HG03575 (cell line): ENCODE data around the gene PDCL3.

Experiments
- ATAC-seq: cut with Tn5 transposase; IDR thresholded peaks from one replicate; pipeline ENCODE4 v1.9.1; 2021; ENCODE audit not compliant: unreplicated experiment, insufficient number of reproducible peaks, low FRiP score; ENCODE audit errors: extremely low read depth

Gene PDCL3

DNA sequence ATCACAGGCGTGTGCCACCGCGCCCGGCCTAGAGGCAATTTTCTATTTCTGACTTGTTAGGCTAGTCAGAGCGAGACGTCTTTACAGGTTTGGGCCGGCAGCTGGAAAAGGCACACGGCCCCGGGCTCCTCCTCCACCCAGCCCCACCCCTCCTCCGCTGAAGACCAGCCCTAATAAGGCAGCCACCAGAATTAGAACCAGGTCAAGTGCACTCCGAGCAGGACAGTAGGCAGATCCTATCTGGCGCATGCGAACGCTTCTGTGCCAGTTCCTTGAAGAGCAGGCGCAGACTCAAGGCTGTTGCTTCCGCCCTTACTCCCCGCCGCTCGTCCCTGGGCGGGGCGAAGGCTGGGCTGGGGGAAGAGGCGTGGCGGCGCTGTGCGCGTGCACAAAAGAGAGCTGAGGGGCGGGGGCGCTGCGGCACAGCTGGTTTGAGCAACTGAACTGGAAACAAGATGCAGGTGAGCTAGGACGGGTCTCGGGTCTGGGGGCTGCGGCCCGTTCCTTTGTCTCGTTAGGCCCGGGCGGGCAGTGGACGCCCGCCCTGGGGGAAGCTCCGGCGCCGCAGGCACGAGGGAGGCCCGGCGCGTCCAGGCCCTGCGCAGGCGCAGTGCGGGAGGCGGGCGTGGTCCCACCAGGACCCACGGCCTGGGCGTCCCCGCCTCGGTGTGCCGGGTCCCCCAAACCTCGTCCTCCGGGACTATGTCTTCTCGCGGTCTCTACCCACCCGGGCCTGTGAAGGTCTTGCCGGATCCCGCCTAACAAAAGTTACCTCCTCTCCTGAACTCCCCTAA, at the start of gene PDCL3:
Gene PDCL3, plus strand, starts transcription at position 381 of the 794 bp plus-strand sequence. Its CDS starts 75 bp downstream, at position 456.
- ATAC-seq = peak; percentile 96

DNA sequence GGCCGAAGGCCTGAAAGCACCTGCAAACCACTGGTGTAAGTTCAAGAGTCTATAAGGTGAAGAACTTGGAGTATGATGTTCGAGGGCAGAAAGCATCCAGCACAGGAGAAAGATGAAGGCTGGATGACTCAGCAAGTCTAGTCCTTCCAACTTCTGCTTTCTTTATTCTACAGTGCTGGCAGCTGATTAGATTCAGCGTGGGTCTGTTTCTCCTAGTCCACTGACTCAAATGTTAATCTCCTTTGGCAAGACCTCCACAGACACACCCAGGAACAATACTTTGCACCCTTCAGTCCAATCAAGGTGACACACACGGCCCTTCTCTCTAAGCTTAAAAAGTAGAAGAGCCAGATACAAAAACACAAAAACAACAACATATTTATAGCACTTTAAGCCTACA, 49.1 kb upstream of the PDCL3 start:
- ATAC-seq = no peak

DNA sequence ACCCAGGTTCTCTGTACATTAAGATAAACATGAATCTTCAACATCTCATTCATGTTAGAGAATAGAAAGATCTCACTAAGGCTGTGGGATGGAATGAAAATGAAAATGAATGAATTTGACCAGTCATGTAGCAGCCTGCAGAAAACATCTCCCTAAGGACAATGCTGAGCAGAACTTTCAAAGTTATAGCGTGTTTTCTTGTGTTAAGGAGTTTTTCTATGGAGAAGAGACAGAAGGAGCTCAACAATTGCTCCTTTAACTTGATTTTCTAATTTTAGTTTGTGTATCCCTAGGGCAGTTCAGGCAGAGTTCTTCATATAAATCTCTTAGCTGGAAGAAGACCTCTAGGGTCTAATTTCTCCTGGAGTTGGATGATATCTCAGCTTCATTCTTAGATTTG, 45.2 kb upstream of the PDCL3 start:
- ATAC-seq = no peak

DNA sequence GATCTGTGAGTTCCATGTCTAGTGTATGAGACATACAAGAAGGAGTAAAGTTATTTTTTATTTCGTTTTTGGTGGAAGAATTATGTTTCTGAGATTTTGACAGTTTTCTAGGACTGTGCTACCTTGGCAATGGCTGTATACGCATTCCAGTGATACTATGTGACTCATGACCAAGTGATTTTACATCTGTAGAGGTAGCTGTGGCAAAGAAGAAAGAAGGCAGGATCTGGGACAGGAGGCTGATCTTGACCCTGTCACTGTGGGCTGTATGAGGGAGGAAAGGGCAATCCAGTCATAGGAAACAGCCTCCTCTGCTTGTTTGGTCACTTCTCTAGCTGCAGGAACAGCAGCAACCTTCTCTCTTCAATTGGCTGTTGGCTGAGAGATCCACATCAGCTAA, 44.0 kb upstream of the PDCL3 start:
- ATAC-seq = no peak

DNA sequence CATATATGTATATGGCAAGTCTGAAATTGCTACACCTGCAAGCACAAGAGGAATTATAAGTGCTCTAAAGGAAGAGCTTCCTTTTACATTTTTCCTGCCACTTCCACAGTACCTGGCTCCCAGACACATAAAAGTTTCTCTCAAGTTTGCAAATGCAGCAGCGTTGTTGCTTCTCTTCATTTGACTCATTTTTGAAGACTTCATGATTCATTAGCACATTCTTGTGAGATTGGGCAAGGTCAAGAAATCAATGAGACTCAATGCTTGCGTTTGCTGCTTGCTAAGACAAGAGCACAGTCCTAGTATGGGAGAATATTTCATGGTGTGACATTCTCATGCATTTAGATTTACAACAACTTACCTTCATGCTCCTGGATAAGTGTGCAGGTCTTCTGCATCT, 42.6 kb upstream of the PDCL3 start:
- no peak for ATAC-seq

DNA sequence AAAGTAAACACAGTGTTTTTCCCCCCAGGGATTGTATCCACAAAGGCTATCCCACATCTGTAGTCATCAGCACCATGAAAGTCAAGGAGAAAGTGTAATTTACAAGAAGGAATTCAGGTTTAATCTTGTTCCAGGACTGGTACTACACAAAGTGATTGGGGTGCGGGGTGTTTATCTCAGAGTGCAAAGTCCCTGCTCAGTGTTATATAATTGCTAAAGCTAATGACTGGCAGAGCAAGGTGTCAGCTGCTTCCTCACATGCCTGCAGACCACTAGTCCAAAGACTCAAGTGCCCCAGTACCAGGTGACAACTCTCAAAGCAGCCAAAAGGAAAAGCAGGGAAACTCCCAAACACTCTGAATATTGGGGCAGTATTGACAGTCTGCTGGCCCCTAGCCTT, 40.4 kb upstream of the PDCL3 start:
- no peak for ATAC-seq

DNA sequence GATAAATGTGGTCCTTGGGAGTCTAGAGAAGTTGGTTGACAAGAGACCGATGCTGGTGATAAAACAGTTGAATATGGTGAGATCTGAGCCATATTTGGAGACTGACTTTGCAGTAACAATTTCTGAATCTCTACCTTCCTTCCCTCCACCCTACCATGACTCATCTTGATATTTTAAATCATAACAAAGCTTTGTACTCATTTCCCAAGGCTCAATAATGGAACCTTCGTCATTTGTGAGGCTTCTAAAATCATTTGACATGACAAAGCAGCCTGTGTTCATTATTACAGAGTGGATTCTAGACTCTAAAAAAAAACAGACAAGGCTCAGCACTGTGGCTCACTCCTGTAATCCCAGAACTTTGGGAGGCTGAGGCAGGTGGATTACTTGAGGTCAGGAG, 38.5 kb upstream of the PDCL3 start:
- ATAC-seq = no peak

DNA sequence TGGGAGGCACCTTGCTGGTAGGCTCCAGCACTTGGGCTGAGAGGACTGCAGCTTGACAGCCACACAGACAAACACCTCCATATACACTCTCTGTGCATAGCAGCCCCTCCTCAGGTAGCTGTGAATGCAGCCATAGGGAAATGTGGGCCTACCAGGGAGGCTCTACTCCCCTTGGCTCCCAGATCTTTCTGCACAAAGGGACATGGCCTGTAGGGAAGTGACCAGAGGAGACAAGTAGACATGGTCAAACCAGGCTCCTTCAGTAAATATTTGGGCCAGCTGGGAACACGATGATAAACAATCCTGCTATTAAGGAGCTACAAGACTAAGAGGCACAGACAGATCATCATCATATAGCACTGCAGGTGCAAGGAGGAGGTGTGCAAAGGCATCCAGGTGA, 35.9 kb upstream of the PDCL3 start:
- no peak for ATAC-seq

DNA sequence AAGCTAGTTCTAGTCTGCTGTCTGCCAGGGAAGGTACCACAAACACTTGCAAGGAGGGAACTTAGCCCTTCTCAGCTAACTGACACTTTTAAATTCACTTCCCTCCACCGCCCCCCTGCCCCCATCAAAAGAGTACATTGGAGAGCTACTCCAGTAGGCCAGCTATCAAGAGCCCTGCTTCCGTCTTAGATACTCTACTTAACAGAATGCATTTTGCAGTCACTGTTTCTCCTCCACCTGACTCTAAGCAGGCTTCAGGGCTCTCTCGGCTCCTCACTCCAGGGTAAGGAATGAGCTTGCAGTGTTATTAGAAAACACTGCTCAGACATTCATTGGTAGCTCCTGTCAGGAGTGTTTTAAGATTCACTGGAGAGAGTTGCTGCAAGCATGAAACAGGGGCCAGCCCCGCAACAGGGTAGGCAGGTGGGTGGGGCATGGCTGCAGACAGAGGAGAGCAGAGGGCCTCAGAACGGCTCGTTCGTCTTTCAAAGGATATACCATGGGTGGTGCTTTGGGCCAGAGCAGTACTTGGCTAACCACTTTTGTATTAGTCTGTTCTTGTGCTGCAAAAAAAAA, 35.3 kb upstream of the PDCL3 start:
- no peak for ATAC-seq

DNA sequence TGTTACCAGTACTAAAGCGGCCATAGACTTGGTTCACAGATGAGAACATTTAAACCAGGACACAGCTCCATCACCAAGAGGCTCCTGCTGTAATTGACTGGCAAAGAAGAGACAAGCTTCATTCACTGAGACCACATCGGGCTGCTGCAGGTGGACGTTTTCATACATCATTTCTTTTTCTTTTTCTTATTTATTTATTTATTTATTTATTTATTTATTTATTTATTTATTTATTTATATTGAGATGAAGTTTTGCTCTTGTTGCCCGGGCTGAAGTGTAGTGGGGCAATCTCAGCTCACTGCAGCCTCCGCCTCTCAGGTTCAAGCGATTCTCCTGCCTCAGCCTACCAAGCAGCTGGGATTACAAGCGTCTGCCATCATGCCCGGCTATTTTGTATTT, 33.6 kb upstream of the PDCL3 start:
- no peak for ATAC-seq

DNA sequence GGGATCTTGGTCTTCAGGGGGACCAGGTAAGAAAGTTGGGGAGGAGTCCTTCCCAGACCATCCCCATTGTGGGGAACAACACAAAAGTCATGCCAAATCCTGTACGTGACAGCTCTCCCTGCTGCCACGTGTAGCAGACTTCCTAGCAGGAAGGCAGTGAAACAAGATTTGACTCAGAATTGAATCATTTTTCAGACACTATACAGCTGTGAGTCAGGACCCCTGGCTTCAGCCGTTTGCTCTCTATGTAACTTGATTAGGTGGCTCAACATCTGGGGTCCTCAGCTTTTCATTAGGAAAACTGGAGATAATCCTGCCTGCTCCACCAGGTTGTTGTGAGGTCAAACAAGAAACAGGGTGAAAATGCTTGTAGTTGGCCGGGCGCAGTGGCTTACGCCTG, 32.9 kb upstream of the PDCL3 start:
- no peak for ATAC-seq

DNA sequence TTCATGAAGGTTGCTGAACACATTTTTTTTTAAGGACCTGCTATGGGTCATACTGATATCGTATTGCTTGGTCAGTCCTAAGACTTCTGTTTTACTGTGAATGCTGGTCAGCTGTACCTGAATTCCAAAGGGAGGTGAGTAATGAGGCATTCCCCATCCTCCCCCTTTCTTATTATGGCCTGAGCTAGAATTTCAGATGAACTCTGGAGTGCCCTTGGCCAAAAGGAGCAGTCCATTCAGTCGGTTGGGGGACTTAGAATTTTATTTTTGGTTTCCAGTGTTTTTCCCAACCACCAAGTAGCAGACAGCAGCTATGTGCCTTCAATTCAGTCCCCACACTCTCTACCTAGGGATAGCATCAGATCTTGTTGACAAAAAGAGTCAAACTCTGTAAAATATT, 26.9 kb upstream of the PDCL3 start:
- no peak for ATAC-seq

DNA sequence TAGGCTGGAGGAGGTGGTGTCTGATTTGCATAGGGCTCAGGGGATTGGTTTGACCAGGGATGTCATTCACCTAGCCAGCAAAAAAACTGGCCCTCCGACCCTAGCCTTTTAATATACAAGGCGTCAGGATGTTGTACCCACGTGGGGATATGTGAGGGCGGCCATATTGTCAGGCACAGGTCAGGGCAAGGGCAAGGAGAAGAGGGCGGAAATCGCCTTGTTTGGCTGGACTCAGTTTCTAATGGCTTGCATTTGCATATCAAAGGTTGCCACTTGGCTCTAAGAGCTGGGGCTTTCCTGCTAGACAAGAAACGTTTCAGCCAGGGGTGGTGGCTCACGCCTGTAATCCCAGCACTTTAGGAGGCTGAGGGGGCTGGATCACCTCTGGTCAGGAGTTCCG, 24.9 kb upstream of the PDCL3 start:
- ATAC-seq = no peak

DNA sequence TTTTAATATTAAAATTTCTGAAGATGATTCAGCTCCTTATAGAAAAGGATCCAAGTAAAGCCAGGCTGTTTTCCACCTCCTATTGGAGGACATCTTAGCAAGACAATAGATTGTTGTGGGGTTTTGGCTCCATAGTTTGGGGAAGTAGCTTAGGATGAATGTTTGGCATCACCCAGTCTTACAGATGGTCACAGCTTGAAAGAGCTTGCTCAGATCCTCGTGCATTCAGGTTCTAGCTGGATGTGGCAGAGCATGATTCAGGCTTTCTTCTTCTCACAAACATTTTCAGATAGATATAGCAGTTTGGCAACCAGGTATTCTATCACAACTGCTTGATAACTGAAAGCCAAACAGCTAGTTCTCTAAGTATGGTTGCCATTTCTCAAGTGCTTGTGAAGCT, 23.6 kb upstream of the PDCL3 start:
- ATAC-seq = no peak

DNA sequence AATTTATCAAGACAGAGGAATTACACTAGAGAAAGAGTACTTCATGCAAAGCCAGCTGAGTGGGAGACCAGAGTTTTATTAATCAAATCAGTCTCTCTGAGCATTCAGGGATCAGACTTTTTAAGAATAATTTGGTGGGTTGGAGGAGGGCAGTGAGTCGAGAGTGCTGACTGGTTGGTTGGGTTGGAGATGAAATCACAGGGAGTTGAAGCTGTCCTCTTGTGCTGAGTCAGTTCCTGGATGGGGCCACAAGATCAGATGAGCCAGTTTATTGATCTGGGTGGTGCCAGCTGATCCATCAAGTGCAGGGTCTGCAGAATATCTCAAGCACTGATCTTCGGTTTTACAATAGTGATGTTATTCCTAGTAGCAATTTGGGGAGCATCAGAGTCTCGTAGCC, 21.4 kb upstream of the PDCL3 start:
- ATAC-seq = no peak

DNA sequence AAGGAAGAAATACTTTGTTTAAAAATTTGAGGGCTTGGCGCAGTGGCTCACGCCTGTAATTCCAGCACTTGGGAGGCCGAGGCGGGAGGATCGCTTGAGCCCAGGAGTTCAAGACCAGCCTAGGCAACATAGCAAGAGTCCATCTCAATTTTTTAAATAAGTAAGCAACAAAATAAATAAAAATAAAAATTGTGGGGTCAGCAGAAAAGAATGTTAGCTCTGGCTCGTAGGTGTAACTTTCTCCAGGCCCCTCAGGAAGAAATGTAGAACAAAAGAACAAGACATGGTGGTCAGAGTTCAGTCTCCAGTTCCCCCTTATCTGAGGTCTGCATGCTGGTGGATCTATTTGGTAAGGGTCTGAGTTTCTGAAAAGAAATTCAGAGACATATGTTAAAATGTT, 20.4 kb upstream of the PDCL3 start:
- no peak for ATAC-seq

DNA sequence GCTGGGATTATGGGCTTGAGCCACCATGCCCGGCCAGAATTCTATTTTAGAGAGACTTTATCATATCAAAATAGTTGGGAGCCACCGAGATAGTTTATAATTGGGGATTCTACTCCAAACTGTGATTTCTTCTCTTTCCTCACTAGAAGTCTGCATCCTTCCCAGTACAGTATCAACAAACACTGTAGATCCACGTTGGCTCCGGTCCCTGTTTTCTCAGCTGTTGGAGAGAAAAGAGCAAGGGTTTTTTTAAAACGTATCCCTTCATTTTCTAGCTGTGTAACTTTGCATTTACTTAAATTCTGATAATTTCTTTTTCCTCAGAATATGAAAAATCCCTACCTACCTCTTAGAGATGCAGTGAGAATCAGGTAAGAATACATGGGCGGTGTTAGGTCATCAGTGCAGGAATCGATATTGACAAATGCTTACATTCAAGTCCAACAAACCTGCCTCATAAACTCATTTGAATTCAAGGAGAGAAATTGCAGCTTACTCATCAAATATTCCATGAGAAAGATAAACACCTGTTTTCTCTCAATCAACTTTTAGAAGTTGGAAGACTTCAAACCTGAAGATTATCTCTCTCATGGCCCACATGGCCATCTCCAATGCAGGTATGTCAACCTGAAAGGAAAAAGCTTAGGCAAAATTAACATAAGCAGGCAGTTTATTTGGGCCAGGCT, 17.7 kb upstream of the PDCL3 start:
- no peak for ATAC-seq

DNA sequence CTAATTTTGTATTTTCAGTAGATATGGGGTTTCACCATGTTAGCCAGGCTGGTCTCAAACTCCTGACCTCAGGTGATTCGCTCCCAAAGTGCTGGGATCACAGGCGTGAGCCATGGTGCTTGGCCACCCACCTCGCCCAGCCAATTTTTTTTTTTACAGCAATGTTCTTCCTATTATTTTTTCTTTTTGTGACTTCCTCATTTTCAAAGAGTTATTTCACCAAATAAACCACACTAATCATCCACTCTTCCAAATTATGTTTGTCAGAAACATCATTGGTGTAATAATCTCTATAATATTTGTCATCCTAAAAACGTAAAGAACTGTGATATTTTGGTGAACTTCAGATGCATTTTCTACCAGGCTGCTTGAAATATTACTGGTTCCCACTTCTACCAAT, 16.3 kb upstream of the PDCL3 start:
- ATAC-seq = no peak

DNA sequence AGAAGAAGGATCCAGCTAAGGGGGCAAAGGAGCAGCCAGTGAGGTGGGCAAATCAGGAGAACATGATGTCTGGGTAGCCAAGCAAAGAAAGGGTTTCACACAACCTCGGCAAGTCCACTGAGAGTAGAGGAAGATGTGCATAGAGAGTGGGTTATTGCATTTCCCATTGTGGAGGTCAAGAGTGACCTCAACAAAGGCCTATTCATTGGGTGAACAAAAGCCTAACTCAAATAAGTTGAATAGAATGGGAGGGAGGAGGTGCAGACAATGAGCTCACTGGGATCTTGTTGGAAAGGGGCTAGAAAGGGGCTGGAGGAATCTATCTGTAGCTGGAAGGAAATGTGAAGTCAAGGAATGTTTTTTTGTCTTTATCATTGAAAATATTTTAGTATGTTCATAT, 14.0 kb upstream of the PDCL3 start:
- no peak for ATAC-seq

DNA sequence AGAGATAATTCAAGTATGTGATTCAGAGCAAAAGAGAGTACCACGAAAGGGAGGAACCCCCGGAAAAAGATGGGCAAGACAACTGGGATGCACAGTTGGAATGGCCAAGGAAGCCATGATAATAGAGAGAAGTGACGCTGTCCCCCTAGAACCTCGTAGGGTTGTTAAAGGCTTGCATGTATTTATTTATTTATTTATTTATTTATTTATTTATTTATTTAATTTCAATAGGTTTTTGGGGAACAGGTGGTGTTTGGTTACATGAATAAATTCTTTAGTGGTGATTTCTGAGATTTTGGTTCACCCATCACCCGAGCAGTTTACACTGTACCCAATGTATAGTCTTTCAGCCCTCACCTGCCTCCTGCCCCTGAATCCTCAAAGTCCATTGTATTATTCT, 11.5 kb upstream of the PDCL3 start:
- no peak for ATAC-seq
